Smooth muscle cell of the brain vasculature (primary cell): ENCODE data around the gene SORL1.
"Not testable (repeated sequence)": the region's sequence is repeated elsewhere in the genome, so short reads cannot be mapped to it uniquely, and the experiment has no call there.

Source experiments
- DNase-seq: peaks from one replicate; pipeline ENCODE4 v3.0.0-alpha.2; 2012; ENCODE audit warnings: low read depth, low spot score

SORL1 gene

DNA sequence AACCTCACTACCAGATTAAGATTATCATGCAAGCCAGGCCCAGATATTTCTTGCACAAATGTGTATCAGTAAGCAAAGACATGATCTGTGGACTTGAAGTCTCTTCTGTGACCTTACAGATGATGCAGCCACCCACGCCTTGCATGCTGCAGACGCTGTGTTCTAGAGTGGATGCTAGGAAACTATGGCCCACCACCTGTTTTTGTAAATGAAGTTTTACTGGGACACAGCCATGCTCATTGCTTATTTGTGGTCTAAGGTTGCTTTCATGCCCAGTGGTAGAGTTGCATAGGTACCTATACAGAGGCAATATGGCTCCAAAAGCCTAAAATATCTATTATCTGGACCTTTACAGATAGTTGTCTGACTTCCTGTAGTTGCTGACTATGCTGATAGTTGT, 48.2 kb downstream of the SORL1 start:
- DNase-seq = no peak

DNA sequence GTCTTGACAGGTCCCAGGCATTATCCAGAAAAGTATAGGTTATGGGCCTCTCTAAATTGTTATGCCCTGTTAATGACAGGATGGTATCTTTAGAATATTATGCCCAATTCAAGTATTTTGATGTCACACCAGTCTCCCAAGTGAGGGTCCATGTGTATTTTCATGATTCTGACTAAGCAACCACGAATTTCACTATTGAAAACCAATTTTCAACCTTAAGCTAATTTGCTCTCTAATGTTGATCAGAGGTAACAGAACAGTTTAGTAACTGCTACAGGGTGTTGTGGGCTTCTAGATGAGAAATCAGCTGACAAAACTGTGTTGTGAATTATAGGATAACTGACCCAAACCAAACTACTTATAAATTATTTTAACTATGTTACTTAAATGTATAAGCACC, 48.6 kb downstream of the SORL1 start:
- DNase-seq = no peak

DNA sequence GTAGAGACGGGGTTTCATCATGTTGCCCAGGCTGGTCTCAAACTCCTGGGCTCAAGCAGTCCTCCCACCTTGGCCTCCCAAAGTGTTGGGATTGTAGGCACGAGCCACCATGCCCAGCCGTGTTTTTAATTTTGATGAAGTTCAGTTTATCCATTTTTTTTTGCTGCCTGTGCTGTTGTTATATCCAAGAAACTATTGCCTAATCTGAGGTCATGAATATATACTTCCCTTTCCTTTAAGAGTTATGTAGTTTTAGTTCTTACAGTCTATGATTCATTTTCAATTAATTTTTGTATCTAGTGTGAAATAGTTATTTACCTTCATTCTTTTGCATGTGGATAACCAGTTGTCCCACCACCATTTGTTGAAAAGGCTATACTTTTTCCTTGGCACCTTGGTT, 50.9 kb downstream of the SORL1 start:
- DNase-seq = no peak

DNA sequence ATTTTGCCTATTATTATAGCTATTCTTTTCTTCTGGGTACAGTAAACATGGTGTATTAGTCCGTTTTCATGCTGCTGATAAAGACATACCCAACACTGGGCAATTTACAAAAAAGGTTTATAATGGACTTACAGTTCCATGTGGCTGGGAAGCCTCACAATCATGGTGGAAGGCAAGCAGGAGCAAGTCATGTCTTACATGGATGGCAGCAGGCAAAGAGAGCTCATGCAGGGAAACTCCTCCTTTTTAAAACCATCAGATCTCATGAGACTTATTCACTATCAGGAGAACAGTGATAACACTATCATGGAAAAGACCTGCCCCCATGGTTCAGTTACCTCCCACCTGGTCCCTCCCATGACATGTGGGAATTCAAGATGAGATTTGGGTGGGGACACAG, 54.1 kb downstream of the SORL1 start:
- not testable (repeated sequence) for DNase-seq

DNA sequence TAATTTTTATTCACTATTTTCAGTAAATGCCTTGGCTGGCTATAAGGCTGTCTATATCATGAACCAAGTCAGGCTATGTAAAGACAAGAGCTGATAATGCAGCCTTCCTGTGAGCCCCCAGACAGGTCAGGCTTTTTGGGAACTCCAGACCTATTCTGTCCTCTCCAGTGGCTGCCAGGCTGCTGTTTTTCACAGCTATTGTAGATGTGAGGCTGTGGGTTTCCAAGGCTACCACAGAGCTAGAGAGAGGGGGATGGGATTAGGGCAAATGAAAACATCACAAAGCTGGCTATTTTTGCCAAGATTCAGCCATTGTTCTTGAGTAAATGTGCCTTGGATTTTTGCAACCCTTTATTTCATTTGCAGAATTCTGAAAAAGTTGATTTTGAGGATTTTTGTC, 56.3 kb downstream of the SORL1 start:
- no peak for DNase-seq

DNA sequence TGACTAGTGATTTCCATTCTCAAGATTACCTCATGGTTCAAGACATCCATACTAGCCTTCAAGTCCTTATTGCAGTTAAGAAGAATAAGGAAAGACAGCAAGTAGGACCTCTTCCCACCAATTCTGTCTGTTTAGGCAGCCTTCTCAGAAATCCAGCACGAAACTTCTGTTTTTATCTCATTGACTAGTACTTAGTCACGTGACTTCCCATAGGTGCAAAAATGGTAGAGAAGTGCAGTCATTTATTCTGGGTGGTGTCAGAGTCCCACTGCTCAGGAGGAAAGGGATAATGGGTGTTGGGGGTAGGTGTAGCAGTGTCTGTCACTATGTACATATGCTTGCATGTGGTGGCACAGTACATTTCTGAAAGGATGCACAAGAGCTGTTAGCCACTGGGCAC, 58.3 kb downstream of the SORL1 start:
- DNase-seq = no peak

DNA sequence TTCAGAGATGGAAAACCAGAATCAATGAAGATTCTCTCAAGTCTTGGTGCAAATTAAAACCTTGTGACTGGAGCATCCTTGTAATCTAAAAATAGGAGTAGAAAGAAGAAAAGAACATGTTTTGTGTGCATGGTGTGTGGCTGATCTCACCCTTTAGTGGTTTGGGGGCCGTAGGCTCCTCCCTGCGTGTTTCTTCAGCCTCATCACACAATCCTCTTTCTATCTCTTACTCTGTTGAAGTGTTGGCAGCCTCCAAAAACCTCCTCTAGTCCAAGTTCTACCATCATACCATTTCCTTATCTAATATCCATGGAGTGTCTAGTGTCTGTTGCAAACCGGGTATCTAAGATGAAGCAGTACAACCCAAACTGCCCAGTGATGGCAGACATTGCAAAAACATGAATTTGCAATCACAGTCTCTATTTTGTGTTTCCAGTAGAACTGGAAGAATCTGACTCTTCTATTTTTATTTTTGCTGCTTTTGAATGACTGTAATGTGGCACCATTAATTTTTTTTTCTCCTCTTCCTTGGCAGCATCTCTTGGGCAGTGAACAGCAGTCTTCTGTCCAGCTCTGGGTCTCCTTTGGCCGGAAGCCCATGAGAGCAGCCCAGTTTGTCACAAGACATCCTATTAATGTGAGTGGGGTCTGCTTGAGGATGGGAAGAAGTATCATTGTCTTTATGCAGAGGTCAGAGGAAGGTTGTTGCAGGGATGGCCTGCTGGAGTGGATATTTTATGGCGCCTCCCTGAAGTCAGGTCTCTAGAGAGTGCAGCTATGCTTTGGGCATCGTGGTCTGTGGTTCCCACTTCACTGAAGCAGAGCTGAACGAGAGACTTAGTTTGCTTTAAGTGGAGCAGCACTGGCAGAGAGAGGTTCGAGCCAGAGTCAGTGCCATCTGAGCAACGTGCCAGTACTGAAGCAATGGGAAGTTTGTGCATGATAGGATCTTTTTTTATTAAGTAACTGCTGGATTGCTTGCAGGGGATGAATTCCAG, 60.7 kb downstream of the SORL1 start:
- no peak for DNase-seq

DNA sequence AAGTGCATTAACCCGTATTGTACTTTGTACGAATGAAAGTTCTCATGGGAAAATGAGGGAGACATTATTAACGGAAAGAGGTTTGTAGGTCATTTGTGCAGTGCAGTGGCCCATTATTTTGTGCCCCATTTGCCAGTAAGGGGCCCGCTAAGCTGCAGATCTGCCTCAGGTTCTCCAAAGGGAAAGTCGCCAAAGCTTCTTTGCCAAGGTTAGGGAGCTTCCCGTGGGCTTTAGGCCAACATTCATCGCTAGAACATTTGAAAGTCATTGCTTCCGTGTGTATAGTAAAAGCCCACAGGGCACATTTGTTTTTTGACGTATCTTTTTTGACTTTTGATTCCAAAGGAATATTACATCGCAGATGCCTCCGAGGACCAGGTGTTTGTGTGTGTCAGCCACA, 61.7 kb downstream of the SORL1 start:
- DNase-seq = no peak

DNA sequence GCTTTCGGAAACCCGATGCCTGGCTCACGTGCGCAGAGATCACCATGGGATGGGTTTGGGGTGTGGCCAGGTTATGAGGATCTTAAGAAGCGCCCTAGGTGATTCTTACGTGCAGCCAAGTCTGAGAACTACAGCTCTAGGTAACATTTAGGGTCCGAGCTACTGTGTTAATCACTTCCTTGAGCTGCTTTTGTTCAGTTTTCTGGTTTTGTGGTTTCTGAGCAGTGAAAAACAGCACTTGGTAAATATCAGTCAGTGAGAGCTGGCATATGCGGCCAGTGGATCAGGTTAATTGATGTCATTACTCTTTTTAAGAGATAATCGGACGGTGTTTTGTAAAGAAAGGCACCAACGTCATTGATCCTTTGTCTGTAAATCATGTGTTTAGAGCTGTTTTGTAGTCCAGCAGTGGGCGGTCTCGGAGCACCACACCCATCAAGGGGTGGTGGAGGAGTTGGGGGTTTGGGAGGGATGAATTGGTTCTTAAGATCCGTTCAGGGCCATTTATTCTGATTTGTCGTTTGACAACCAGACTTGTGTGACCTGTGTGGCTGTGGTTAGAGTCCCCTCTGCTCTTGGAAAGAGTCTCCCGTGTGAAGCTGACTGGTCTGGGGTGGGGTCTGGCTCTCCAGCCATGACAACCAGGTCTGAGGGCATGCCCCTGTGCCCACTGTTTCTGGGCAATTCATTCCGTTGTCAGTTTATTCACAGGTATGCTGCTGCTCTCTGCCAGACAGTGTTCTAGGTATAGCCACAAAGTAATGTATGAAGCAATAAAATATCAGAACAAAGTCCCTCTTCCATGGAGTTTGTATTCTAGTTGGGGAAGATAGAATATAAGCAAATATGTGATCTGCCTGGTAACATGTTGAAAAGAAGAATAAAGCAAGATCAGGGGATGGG, 62.6 kb downstream of the SORL1 start:
- DNase-seq = no peak

DNA sequence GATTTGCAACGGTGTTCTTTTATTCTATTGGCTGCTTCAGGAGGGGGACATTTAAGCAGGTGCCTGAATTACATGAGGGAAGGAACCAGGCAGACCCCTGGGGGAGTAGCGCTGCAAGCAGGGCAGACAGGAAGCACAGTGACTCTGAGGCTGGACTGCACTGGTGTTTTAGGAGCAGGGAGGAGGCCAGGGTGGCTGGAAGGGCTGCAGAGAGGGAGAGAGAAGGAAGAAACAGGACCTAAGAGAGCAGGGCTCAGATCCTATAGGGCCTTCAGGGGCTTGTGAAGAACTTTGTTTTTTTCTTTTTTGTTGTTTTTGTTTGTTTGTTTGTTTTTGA, 63.2 kb downstream of the SORL1 start:
- DNase-seq = no peak

DNA sequence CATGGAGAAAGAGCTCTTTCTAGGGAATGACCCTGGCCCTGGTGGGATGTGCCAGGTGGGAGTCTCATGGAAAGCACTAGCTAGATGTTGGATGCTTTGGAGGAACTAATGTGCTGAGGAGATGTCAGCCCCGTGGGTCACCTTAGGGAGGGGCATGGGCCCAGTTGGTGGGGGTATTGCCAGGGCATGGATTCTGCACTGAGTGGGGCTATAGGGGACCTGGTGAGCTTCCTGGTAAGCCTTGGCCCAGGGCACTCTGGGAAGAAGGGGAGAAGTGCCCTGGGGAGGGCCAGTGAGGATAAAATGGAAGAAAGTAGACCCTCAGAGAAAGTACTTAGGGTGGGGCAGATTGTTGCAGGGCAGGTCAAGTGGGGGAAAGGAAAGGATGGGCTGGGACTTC, 65.9 kb downstream of the SORL1 start:
- no peak for DNase-seq

DNA sequence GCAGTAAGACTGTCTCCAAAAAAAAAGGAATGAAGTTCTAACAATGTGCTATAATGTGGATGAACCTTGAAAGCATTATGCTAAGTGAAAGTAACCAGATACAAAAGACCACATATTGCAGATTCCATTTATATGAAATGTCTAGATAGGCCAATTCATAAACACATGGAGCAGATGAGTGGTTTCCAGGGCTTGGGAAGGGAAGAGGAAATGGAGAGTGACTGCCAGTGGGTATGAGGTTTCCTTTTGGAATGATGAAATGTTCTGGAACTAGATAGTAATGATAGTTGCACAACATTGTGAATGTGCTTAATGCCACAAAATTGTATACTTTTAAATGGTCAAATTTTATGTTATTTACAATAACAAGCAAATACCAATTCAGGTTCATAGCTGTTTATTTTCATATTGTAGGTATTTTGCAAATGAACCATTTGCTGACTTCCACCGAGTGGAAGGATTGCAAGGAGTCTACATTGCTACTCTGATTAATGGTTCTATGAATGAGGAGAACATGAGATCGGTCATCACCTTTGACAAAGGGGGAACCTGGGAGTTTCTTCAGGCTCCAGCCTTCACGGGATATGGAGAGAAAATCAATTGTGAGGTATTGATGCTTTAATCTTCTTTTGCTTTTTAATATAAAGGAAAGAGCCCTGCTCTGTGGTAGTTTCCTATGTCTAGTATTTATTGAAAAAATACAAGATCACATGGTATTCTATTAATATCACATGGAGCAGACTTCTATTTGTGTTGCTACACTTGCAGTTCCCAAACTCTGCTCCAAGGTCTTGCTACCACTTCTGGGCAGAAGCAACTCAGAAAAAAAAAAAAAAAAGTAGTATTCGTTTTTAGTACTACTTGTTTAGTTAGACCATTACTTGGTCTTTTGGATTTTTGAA, 68.4 kb downstream of the SORL1 start:
- no peak for DNase-seq

DNA sequence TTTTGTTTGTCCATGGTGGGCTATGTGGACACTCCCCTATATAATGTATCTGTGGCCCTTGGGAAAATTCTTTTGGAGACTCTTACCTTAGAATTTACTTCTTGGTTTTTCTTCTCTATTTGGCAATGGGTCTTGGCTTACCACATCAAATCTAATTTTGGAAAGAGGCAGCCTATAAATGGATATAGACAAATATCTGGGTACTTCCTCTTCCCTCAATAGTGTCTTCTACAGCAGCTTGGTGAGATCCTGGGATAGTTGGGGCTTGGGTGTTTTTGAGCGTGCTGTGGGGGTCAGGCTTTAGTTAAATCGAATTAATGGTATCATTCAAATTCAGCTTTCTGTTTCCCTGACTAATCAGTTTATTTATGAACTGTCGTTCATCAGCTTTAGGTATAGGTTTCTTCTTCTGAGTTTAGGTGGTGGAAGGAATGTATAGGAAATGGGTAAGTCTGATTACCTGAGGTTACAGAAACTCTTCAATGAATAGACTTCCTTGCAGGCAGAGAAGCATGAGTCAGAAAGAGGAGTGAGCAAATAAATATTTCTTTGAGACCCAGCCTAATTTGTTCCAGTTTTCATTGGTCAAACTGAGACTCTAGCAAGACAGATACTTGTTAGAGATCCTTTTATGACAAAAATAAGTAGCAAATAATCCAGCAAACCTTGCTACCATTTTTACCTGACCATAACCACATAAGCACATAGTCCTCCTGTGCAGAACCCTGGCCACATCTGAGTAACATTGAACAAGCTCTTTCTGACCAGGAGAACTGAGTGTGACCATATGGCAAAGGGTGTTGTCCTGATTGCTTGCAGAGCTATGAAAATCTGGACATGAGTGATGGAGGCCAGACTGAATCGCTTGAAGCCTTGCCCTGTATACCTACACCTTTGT, 69.3 kb downstream of the SORL1 start:
- DNase-seq = no peak

DNA sequence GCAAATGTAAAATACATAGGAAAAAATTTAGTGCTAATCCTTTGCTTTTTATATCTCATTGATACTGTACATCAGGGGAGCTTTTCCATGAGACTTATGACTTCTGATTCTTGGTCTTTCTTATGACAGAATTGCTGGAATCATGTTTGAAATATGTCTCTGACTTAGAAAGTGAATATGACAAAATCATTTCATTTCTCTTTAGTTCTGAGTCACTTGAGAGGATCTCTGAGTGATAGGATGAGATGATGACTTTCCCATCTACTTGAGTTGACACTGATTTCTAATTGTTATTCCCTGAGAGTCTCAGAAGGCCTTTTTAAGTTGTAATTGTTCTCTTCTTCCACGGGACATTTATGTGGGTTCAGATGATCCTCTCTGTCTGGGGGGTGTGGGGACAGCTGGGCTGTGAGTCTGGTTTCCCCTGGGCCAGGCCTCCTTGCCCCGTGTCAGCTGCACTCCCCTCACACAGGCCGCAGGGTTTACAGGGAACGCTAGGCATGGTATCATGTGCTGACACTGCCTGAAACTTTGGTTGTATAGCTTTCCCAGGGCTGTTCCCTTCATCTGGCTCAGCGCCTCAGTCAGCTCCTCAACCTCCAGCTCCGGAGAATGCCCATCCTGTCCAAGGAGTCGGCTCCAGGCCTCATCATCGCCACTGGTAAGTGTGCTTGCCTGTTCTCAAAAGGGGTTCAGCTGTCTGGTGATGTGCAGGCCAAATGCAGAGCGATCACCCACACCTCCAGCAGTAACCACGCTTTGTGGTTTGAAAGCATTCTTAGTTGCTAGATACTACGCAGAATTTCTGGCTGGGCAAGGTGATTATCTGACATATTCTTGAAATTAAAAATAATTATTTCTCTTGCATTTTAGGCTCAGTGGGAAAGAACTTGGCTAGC, 70.2 kb downstream of the SORL1 start:
- no peak for DNase-seq

DNA sequence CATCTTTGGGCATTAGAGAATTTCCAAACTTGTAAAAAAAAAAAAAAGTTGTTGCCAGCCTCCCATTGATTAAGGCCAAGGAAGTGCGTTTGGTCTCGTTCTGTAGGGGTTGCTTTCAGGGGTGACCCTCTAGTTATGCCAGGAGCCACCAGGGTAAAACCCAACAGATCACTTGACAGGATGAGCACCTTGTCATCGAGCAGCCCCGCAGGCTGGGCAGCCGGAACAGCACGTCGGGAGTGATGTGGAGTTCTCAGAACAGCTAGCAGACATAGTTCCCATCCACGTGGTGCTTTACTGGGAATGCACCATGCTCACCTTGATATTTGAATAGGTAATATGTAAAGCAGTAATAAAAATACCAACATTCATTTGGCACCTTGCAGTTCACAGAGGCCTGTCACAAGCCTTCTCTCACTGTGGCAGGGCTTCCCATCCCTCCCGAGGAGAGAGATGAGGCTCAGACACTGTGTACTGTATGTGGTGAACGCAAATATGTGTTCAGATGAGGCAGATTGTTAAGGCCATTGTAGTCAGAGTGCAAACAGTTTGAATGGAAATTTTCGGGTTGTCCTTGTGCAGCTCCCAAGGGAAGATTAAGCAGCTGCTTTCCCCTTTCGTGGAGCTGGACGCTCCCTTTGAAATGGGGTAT, 71.6 kb downstream of the SORL1 start:
- no peak for DNase-seq

DNA sequence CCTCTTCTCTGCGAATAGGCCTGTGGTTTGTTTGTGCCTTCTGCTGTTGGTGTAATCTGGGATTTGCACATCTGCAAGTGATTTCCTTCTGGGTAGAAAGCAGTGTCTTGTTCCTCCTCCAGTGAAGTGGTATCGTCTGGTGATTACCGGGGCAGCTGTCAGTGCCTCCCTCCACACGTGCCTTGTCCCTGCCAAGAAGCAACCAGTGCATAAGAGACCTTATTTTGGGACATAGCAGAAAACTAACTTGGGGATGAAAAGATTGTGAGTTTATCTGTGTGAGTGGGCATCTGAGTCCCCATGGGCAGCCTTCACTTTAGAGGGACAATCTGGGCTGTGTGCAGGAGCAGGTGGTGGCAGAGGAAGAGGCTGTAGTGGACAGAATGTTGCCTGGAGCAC, 72.1 kb downstream of the SORL1 start:
- DNase-seq = no peak

DNA sequence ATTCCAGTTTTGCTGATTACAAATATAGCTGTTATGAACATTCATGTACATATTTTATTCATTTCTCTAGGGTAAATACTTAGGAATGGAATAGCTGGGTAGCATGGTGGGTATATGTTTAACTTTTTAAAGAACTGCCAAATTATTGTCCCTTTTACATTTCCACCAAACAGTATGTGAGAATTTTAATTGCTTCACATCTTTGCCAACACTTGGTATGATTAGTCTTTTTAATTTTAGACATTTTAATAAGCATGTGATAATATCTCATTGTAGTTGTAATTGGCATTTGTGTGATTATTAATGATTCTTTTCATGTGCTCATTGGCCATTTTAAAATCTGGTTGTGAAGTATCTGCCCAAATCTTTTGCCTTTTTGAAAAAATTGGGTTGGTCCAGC, 73.3 kb downstream of the SORL1 start:
- DNase-seq = no peak

DNA sequence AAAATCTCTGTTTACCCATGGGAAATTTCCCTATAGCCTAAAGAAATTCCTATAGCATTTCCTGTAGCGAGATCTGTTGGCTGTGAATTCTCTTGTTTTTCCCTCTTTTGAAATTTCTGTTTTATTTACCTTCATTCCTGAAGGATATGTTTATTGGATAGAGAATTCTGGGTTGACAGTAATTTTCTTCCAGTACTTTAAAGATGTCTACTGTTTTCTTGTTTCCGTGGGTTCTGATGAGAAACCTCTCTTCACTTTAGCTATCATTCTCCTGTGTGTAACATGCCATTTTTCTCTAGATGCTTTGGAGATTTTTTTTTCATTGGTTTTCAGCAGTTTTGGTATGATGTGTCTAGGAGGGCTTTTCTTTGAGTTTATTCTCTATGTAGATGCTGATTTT, 78.1 kb downstream of the SORL1 start:
- no peak for DNase-seq

DNA sequence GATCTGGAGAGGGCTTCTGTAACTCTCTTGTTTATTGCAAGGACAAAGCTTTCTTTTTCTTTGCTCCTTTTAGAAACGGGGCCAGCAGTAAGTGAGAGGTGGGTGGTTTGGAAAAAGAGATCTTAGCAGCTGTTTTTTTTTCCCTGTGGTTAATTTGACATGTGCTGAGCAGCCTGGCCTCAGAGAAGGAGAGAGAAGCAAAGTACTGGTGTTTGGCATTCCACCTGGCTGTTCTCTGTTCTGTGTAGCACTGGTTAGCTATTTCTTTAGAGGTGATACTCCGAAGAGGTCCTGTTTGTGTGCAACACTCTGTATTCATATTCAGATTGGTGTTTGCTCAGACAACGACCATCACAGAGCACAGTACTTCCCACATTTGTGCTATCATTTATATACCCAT, 81.5 kb downstream of the SORL1 start:
- DNase-seq = no peak
